Mesenchymal stem cell (in vitro differentiated cells and primary cell): ENCODE results near the gene INS.

ENCODE experiments used
- DNase-seq: peaks from one replicate; pipeline ENCODE4 v3.0.0-alpha.2; 2013
- H2AFZ ChIP-seq: one replicate; pipeline ENCODE4 v1.6.1; 2013; ENCODE audit warnings: low read depth, mild to moderate bottlenecking, control low read depth, inconsistent platforms, low read length, moderate library complexity
- H2AK5ac ChIP-seq: 2 replicates; pipeline ENCODE4 v1.6.1; 2013; ENCODE audit warnings: low read length, moderate library complexity, mild to moderate bottlenecking, inconsistent platforms; ENCODE audit not compliant: severe bottlenecking
- H2BK120ac ChIP-seq: one replicate; pipeline ENCODE4 v1.6.1; 2013; ENCODE audit warnings: low read depth, mild to moderate bottlenecking, inconsistent platforms, low read length, moderate library complexity
- H2BK12ac ChIP-seq, 2 experiments: one replicate each; pipeline ENCODE4 v1.6.1; 2013; ENCODE audit warnings: inconsistent platforms in 2 of 2, low read length in 2 of 2, mild to moderate bottlenecking in 2 of 2, moderate library complexity in 2 of 2, control low read depth in 1 of 2
- H2BK15ac ChIP-seq: one replicate; pipeline ENCODE4 v1.6.1; 2013; ENCODE audit warnings: mild to moderate bottlenecking, low read depth, inconsistent platforms; ENCODE audit not compliant: poor library complexity, severe bottlenecking
- H2BK5ac ChIP-seq: 2 replicates; pipeline ENCODE4 v1.6.1; 2013; ENCODE audit warnings: low read depth, mild to moderate bottlenecking, low read length, control low read depth, inconsistent platforms; ENCODE audit not compliant: poor library complexity, severe bottlenecking
- H3K14ac ChIP-seq, 2 experiments: one replicate each; pipeline ENCODE4 v1.6.1; 2013; ENCODE audit warnings: inconsistent platforms in 2 of 2, low read length in 2 of 2, control low read depth in 1 of 2, mild to moderate bottlenecking in 1 of 2, moderate library complexity in 1 of 2
- H3K18ac ChIP-seq, 2 experiments: one replicate each; pipeline ENCODE4 v1.6.1; 2013; ENCODE audit warnings: inconsistent platforms in 2 of 2, low read length in 2 of 2, control low read depth in 1 of 2, low read depth in 1 of 2, mild to moderate bottlenecking in 1 of 2
- H3K23ac ChIP-seq, 2 experiments: one replicate each; pipeline ENCODE4 v1.6.1; 2013; ENCODE audit warnings: inconsistent platforms in 2 of 2, low read length in 2 of 2, mild to moderate bottlenecking in 2 of 2, moderate library complexity in 2 of 2, control low read depth in 1 of 2
- H3K27ac ChIP-seq: 2 replicates; pipeline ENCODE4 v1.5.1; 2013; ENCODE audit warnings: mild to moderate bottlenecking, moderate library complexity, low read length, control low read depth, inconsistent platforms; ENCODE audit not compliant: poor library complexity, severe bottlenecking
- H3K27me3 ChIP-seq, 2 experiments: 2 replicates each; pipeline versions ENCODE4 v1.6.1 to v1.7.0; 2013; ENCODE audit warnings: low read length in 2 of 2, mild to moderate bottlenecking in 2 of 2, moderate library complexity in 2 of 2, control low read depth in 1 of 2, inconsistent platforms in 1 of 2; ENCODE audit not compliant: control insufficient read depth in 1 of 2, insufficient read depth in 1 of 2
- H3K36me3 ChIP-seq, 2 experiments: 2 replicates each; pipeline versions ENCODE4 v1.6.1 to v1.7.0; 2013; ENCODE audit warnings: low read length in 2 of 2, control low read depth in 1 of 2, inconsistent platforms in 1 of 2, low read depth in 1 of 2, mild to moderate bottlenecking in 1 of 2; ENCODE audit not compliant: insufficient read depth in 2 of 2, control insufficient read depth in 1 of 2
- H3K4ac ChIP-seq, 2 experiments: one replicate each; pipeline ENCODE4 v1.6.1; 2013; ENCODE audit warnings: inconsistent platforms in 2 of 2, low read length in 2 of 2, mild to moderate bottlenecking in 2 of 2, moderate library complexity in 2 of 2, control low read depth in 1 of 2, low read depth in 1 of 2
- H3K4me1 ChIP-seq: 2 replicates; pipeline ENCODE4 v1.6.1; 2013; ENCODE audit warnings: low read depth, low read length, control low read depth; ENCODE audit not compliant: control insufficient read depth, insufficient read depth
- H3K4me2 ChIP-seq: 2 replicates; pipeline ENCODE4 v1.6.1; 2013; ENCODE audit warnings: low read length, mild to moderate bottlenecking, inconsistent platforms; ENCODE audit not compliant: poor library complexity, severe bottlenecking
- H3K4me3 ChIP-seq, 2 experiments: 2 replicates each; pipeline versions ENCODE4 v1.5.1 to v1.7.0; 2013; ENCODE audit warnings: low read length in 2 of 2, mild to moderate bottlenecking in 2 of 2, control low read depth in 1 of 2, low read depth in 1 of 2; ENCODE audit not compliant: insufficient read depth in 1 of 2
- H3K79me1 ChIP-seq: replicated peaks from 2 replicates; pipeline ENCODE4 v1.6.1; 2013; ENCODE audit warnings: mild to moderate bottlenecking, control low read depth, low read length, inconsistent platforms; ENCODE audit not compliant: poor library complexity, severe bottlenecking
- H3K9ac ChIP-seq: 2 replicates; pipeline ENCODE4 v1.7.0; 2013; ENCODE audit warnings: mild to moderate bottlenecking, low read length, moderate library complexity
- H3K9me3 ChIP-seq: 2 replicates; pipeline ENCODE4 v1.7.0; 2013; ENCODE audit warnings: mild to moderate bottlenecking, low read length; ENCODE audit not compliant: control insufficient read depth
- H4K8ac ChIP-seq: one replicate; pipeline ENCODE4 v1.6.1; 2013; ENCODE audit warnings: inconsistent platforms, mild to moderate bottlenecking, low read length, moderate library complexity
- H4K91ac ChIP-seq: one replicate; pipeline ENCODE4 v1.6.1; 2013; ENCODE audit warnings: mild to moderate bottlenecking, low read length, inconsistent platforms
- WGBS: methylation state at CpG from one replicate; pipeline ENCODE4 v1.1.7; 2013; ENCODE audit warnings: mixed read lengths; 5-methylcytosine and 5-hydroxymethylcytosine counted together

Gene INS

GRCh38 chr11:2205214-2205720 is 44.3 kb upstream of the INS start:
- H4K8ac ChIP-seq = no peak overlapping the region
- no peak overlapping the region for H3K4me2 ChIP-seq
- H3K27me3 ChIP-seq = peaks cover 22 to 31% of the 10 kb centered on the region in 2 experiments
- H2BK120ac ChIP-seq = no peak overlapping the region
- no peak overlapping the region for H2AK5ac ChIP-seq
- H4K91ac ChIP-seq = no peak overlapping the region
- H3K9ac ChIP-seq = no peak overlapping the region
- H3K9me3 ChIP-seq = peaks cover 5% of the 10 kb centered on the region
- no peak overlapping the region for H2BK15ac ChIP-seq
- peaks cover 26% of the 10 kb centered on the region for H3K4me1 ChIP-seq
- WGBS = 85% methylated on average over 1 of the region's 1 CpG
- no peaks in the 10 kb centered on the region for H3K79me1 ChIP-seq
- H3K18ac ChIP-seq = no peak overlapping the region
- H3K36me3 ChIP-seq = peaks cover 0 to 2% of the 10 kb centered on the region in 2 experiments
- H3K23ac ChIP-seq = no peak overlapping the region
- H3K4me3 ChIP-seq = no peak overlapping the region
- no peak overlapping the region for H2BK5ac ChIP-seq
- no peak overlapping the region for H2AFZ ChIP-seq
- H3K14ac ChIP-seq = no peak overlapping the region
- DNase-seq = no peak
- H3K27ac ChIP-seq = no peak overlapping the region
- H3K4ac ChIP-seq = no peak overlapping the region
- no peak overlapping the region for H2BK12ac ChIP-seq

- WGBS = 88% methylated on average over 21 of the region's 21 CpGs
- Histone ChIP-seq H3K9me3 (peaks cover 5% of the 10 kb centered on the region), H4K91ac (peak overlapping the region; percentile 18), H3K18ac (no peak overlapping the region), H3K4me3 (no peak overlapping the region), H2BK12ac (no peak overlapping the region), H2AK5ac (no peak overlapping the region), H3K23ac (no peak overlapping the region), H3K36me3 (no peaks in the 10 kb centered on the region), H3K79me1 (no peaks in the 10 kb centered on the region), H3K4ac (no peak overlapping the region), H2BK5ac (no peak overlapping the region), H2BK120ac (no peak overlapping the region), H4K8ac (no peak overlapping the region), H3K27me3 (peaks cover 23 to 29% of the 10 kb centered on the region in 2 experiments), H2BK15ac (no peak overlapping the region), H2AFZ (no peak overlapping the region), H3K4me2 (no peak overlapping the region), H3K4me1 (peaks cover 20% of the 10 kb centered on the region), H3K27ac (no peak overlapping the region), H3K14ac (no peak overlapping the region), H3K9ac (no peak overlapping the region)
- no peak for DNase-seq
Observed at GRCh38 chr11:2204361-2205213, 43.6 kb upstream of the INS start.

GRCh38 chr11:2203440-2204259 is 42.6 kb upstream of the INS start:
- H3K27me3 ChIP-seq = peaks cover 23 to 33% of the 10 kb centered on the region in 2 experiments
- no peak overlapping the region for H4K8ac ChIP-seq
- H3K79me1 ChIP-seq = no peaks in the 10 kb centered on the region
- H3K27ac ChIP-seq = no peak overlapping the region
- peaks cover 15% of the 10 kb centered on the region for H3K4me1 ChIP-seq
- H3K14ac ChIP-seq = no peak overlapping the region
- H2BK120ac ChIP-seq = no peak overlapping the region
- H3K36me3 ChIP-seq = no peaks in the 10 kb centered on the region
- H3K23ac ChIP-seq = no peak overlapping the region
- no peak overlapping the region for H3K9ac ChIP-seq
- 75% methylated on average over 22 of the region's 23 CpGs for WGBS
- no peak overlapping the region for H4K91ac ChIP-seq
- no peak overlapping the region for H2BK15ac ChIP-seq
- no peak overlapping the region for H3K18ac ChIP-seq
- no peak for DNase-seq
- no peak overlapping the region for H3K4ac ChIP-seq
- H3K4me2 ChIP-seq = no peak overlapping the region
- H2AFZ ChIP-seq = no peak overlapping the region
- H2AK5ac ChIP-seq = no peak overlapping the region
- H3K4me3 ChIP-seq = no peak overlapping the region
- H2BK5ac ChIP-seq = no peak overlapping the region
- peaks cover 5% of the 10 kb centered on the region for H3K9me3 ChIP-seq
- no peak overlapping the region for H2BK12ac ChIP-seq

- no peak overlapping the region for H2BK5ac ChIP-seq
- H3K4me1 ChIP-seq = peaks cover 9% of the 10 kb centered on the region
- no peak overlapping the region for H2AK5ac ChIP-seq
- no peak overlapping the region for H3K4ac ChIP-seq
- H3K4me2 ChIP-seq = no peak overlapping the region
- WGBS = 82% methylated on average over 9 of the region's 10 CpGs
- H2BK120ac ChIP-seq = no peak overlapping the region
- no peak overlapping the region for H4K8ac ChIP-seq
- no peak overlapping the region for H4K91ac ChIP-seq
- no peak overlapping the region for H3K14ac ChIP-seq
- H3K4me3 ChIP-seq = no peak overlapping the region
- H2BK12ac ChIP-seq = no peak overlapping the region
- H3K9me3 ChIP-seq = peaks cover 5% of the 10 kb centered on the region
- H3K36me3 ChIP-seq = no peaks in the 10 kb centered on the region
- no peak overlapping the region for H3K18ac ChIP-seq
- DNase-seq = no peak
- H2AFZ ChIP-seq = no peak overlapping the region
- no peak overlapping the region for H3K27ac ChIP-seq
- H3K27me3 ChIP-seq = peaks cover 24 to 33% of the 10 kb centered on the region in 2 experiments
- H3K79me1 ChIP-seq = no peaks in the 10 kb centered on the region
- H2BK15ac ChIP-seq = no peak overlapping the region
- H3K9ac ChIP-seq = no peak overlapping the region
- no peak overlapping the region for H3K23ac ChIP-seq
Observed at GRCh38 chr11:2202900-2203439, 42.0 kb upstream of the INS start.
